ENCODE results near the gene TRERF1.

Gene TRERF1

GRCh38 chr6:42341771-42342553 lies 109.8 kb downstream of the TRERF1 start:
- Histone ChIP-seq H3K9me3 (ENCODE audit: control insufficient read depth in 2 of 2, low read length in 2 of 2) (no peaks in the 10 kb centered on the region), H3K9ac (ENCODE audit: low read depth in 1 of 2, low read length in 2 of 2) (no peak overlapping the region), H3K4me1 (ENCODE audit: control insufficient read depth in 2 of 2, insufficient read depth in 2 of 2, low read length in 2 of 2) (no peaks in the 10 kb centered on the region), H3K27me3 (ENCODE audit: control insufficient read depth in 2 of 2, insufficient read depth in 2 of 2, low read length in 2 of 2) (no peaks in the 10 kb centered on the region), H3K4me3 (ENCODE audit: low read length in 2 of 2) (no peak overlapping the region), H3K36me3 (ENCODE audit: control insufficient read depth in 2 of 2, insufficient read depth in 2 of 2, low read length in 2 of 2) (no peaks in the 10 kb centered on the region), H3K27ac (ENCODE audit: low read depth in 2 of 2, low read length in 2 of 2) (no peak overlapping the region)

GRCh38 chr6:42341221-42341620 lies 110.5 kb downstream of the TRERF1 start:
- no peak overlapping the region for H3K9ac ChIP-seq (ENCODE audit: low read depth in 1 of 2, low read length in 2 of 2)
- no peaks in the 10 kb centered on the region for H3K27me3 ChIP-seq (ENCODE audit: control insufficient read depth in 2 of 2, insufficient read depth in 2 of 2, low read length in 2 of 2)
- H3K27ac ChIP-seq (ENCODE audit: low read depth in 2 of 2, low read length in 2 of 2), result no peak overlapping the region
- H3K9me3 ChIP-seq (ENCODE audit: control insufficient read depth in 2 of 2, low read length in 2 of 2), result no peaks in the 10 kb centered on the region
- H3K4me3 ChIP-seq (ENCODE audit: low read length in 2 of 2), result no peak overlapping the region
- no peaks in the 10 kb centered on the region for H3K4me1 ChIP-seq (ENCODE audit: control insufficient read depth in 2 of 2, insufficient read depth in 2 of 2, low read length in 2 of 2)
- no peaks in the 10 kb centered on the region for H3K36me3 ChIP-seq (ENCODE audit: control insufficient read depth in 2 of 2, insufficient read depth in 2 of 2, low read length in 2 of 2)

- no peaks in the 10 kb centered on the region for H3K9me3 ChIP-seq (ENCODE audit: control insufficient read depth in 2 of 2, low read length in 2 of 2)
- H3K27ac ChIP-seq (ENCODE audit: low read depth in 2 of 2, low read length in 2 of 2), result no peak overlapping the region
- H3K27me3 ChIP-seq (ENCODE audit: control insufficient read depth in 2 of 2, insufficient read depth in 2 of 2, low read length in 2 of 2), result no peaks in the 10 kb centered on the region
- H3K9ac ChIP-seq (ENCODE audit: low read depth in 1 of 2, low read length in 2 of 2), result no peak overlapping the region
- H3K4me1 ChIP-seq (ENCODE audit: control insufficient read depth in 2 of 2, insufficient read depth in 2 of 2, low read length in 2 of 2), result no peaks in the 10 kb centered on the region
- no peaks in the 10 kb centered on the region for H3K36me3 ChIP-seq (ENCODE audit: control insufficient read depth in 2 of 2, insufficient read depth in 2 of 2, low read length in 2 of 2)
- H3K4me3 ChIP-seq (ENCODE audit: low read length in 2 of 2), result no peak overlapping the region
Measured at GRCh38 chr6:42340511-42340910, 111.2 kb downstream of the TRERF1 start.

GRCh38 chr6:42339991-42340401 lies 111.7 kb downstream of the TRERF1 start:
- H3K9me3 ChIP-seq (ENCODE audit: control insufficient read depth in 2 of 2, low read length in 2 of 2), result no peaks in the 10 kb centered on the region
- H3K36me3 ChIP-seq (ENCODE audit: control insufficient read depth in 2 of 2, insufficient read depth in 2 of 2, low read length in 2 of 2), result no peaks in the 10 kb centered on the region
- H3K9ac ChIP-seq (ENCODE audit: low read depth in 1 of 2, low read length in 2 of 2), result no peak overlapping the region
- H3K4me3 ChIP-seq (ENCODE audit: low read length in 2 of 2), result no peak overlapping the region
- no peaks in the 10 kb centered on the region for H3K27me3 ChIP-seq (ENCODE audit: control insufficient read depth in 2 of 2, insufficient read depth in 2 of 2, low read length in 2 of 2)
- no peaks in the 10 kb centered on the region for H3K4me1 ChIP-seq (ENCODE audit: control insufficient read depth in 2 of 2, insufficient read depth in 2 of 2, low read length in 2 of 2)
- no peak overlapping the region for H3K27ac ChIP-seq (ENCODE audit: low read depth in 2 of 2, low read length in 2 of 2)

- H3K36me3 ChIP-seq (ENCODE audit: control insufficient read depth in 2 of 2, insufficient read depth in 2 of 2, low read length in 2 of 2), result no peaks in the 10 kb centered on the region
- no peaks in the 10 kb centered on the region for H3K27me3 ChIP-seq (ENCODE audit: control insufficient read depth in 2 of 2, insufficient read depth in 2 of 2, low read length in 2 of 2)
- no peak overlapping the region for H3K9ac ChIP-seq (ENCODE audit: low read depth in 1 of 2, low read length in 2 of 2)
- H3K4me3 ChIP-seq (ENCODE audit: low read length in 2 of 2), result no peak overlapping the region
- no peaks in the 10 kb centered on the region for H3K4me1 ChIP-seq (ENCODE audit: control insufficient read depth in 2 of 2, insufficient read depth in 2 of 2, low read length in 2 of 2)
- H3K27ac ChIP-seq (ENCODE audit: low read depth in 2 of 2, low read length in 2 of 2), result no peak overlapping the region
- H3K9me3 ChIP-seq (ENCODE audit: control insufficient read depth in 2 of 2, low read length in 2 of 2), result no peaks in the 10 kb centered on the region
Measured at GRCh38 chr6:42338744-42339222, 112.9 kb downstream of the TRERF1 start.

- Histone ChIP-seq H3K9me3 (ENCODE audit: control insufficient read depth in 2 of 2, low read length in 2 of 2) (no peaks in the 10 kb centered on the region), H3K9ac (ENCODE audit: low read depth in 1 of 2, low read length in 2 of 2) (no peak overlapping the region), H3K4me3 (ENCODE audit: low read length in 2 of 2) (no peak overlapping the region), H3K27ac (ENCODE audit: low read depth in 2 of 2, low read length in 2 of 2) (peak overlapping the region in 1 of 2 donors; percentile 4), H3K4me1 (ENCODE audit: control insufficient read depth in 2 of 2, insufficient read depth in 2 of 2, low read length in 2 of 2) (no peaks in the 10 kb centered on the region), H3K36me3 (ENCODE audit: control insufficient read depth in 2 of 2, insufficient read depth in 2 of 2, low read length in 2 of 2) (no peaks in the 10 kb centered on the region), H3K27me3 (ENCODE audit: control insufficient read depth in 2 of 2, insufficient read depth in 2 of 2, low read length in 2 of 2) (no peaks in the 10 kb centered on the region)
Measured at GRCh38 chr6:42337985-42338743, 113.6 kb downstream of the TRERF1 start.

GRCh38 chr6:42336431-42336830 lies 115.3 kb downstream of the TRERF1 start:
- Histone ChIP-seq H3K36me3 (ENCODE audit: control insufficient read depth in 2 of 2, insufficient read depth in 2 of 2, low read length in 2 of 2) (no peaks in the 10 kb centered on the region), H3K9ac (ENCODE audit: low read depth in 1 of 2, low read length in 2 of 2) (no peak overlapping the region), H3K4me1 (ENCODE audit: control insufficient read depth in 2 of 2, insufficient read depth in 2 of 2, low read length in 2 of 2) (no peaks in the 10 kb centered on the region), H3K9me3 (ENCODE audit: control insufficient read depth in 2 of 2, low read length in 2 of 2) (no peaks in the 10 kb centered on the region), H3K4me3 (ENCODE audit: low read length in 2 of 2) (no peak overlapping the region), H3K27me3 (ENCODE audit: control insufficient read depth in 2 of 2, insufficient read depth in 2 of 2, low read length in 2 of 2) (no peaks in the 10 kb centered on the region), H3K27ac (ENCODE audit: low read depth in 2 of 2, low read length in 2 of 2) (no peak overlapping the region)

- H3K9me3 ChIP-seq (ENCODE audit: control insufficient read depth in 2 of 2, low read length in 2 of 2), result no peaks in the 10 kb centered on the region
Measured at GRCh38 chr6:42335896-42336295, 115.8 kb downstream of the TRERF1 start.

GRCh38 chr6:42334870-42335269 lies 116.9 kb downstream of the TRERF1 start:
- Histone ChIP-seq H3K4me1 (ENCODE audit: control insufficient read depth in 2 of 2, insufficient read depth in 2 of 2, low read length in 2 of 2) (no peaks in the 10 kb centered on the region), H3K27ac (ENCODE audit: low read depth in 2 of 2, low read length in 2 of 2) (no peak overlapping the region), H3K36me3 (ENCODE audit: control insufficient read depth in 2 of 2, insufficient read depth in 2 of 2, low read length in 2 of 2) (no peaks in the 10 kb centered on the region), H3K4me3 (ENCODE audit: low read length in 2 of 2) (no peak overlapping the region), H3K9ac (ENCODE audit: low read depth in 1 of 2, low read length in 2 of 2) (no peak overlapping the region), H3K27me3 (ENCODE audit: control insufficient read depth in 2 of 2, insufficient read depth in 2 of 2, low read length in 2 of 2) (no peaks in the 10 kb centered on the region), H3K9me3 (ENCODE audit: control insufficient read depth in 2 of 2, low read length in 2 of 2) (no peaks in the 10 kb centered on the region)

More at GRCh38 chr6:42335896-42336295, 115.8 kb downstream of the TRERF1 start:
- Histone ChIP-seq H3K9ac (ENCODE audit: low read depth in 1 of 2, low read length in 2 of 2) (no peak overlapping the region), H3K4me3 (ENCODE audit: low read length in 2 of 2) (no peak overlapping the region), H3K27ac (ENCODE audit: low read depth in 2 of 2, low read length in 2 of 2) (no peak overlapping the region), H3K36me3 (ENCODE audit: control insufficient read depth in 2 of 2, insufficient read depth in 2 of 2, low read length in 2 of 2) (no peaks in the 10 kb centered on the region), H3K4me1 (ENCODE audit: control insufficient read depth in 2 of 2, insufficient read depth in 2 of 2, low read length in 2 of 2) (no peaks in the 10 kb centered on the region), H3K27me3 (ENCODE audit: control insufficient read depth in 2 of 2, insufficient read depth in 2 of 2, low read length in 2 of 2) (no peaks in the 10 kb centered on the region)

- Histone ChIP-seq H3K4me3 (ENCODE audit: low read length in 2 of 2) (no peak overlapping the region), H3K36me3 (ENCODE audit: control insufficient read depth in 2 of 2, insufficient read depth in 2 of 2, low read length in 2 of 2) (no peaks in the 10 kb centered on the region), H3K27me3 (ENCODE audit: control insufficient read depth in 2 of 2, insufficient read depth in 2 of 2, low read length in 2 of 2) (no peaks in the 10 kb centered on the region), H3K9me3 (ENCODE audit: control insufficient read depth in 2 of 2, low read length in 2 of 2) (no peaks in the 10 kb centered on the region), H3K27ac (ENCODE audit: low read depth in 2 of 2, low read length in 2 of 2) (no peak overlapping the region), H3K4me1 (ENCODE audit: control insufficient read depth in 2 of 2, insufficient read depth in 2 of 2, low read length in 2 of 2) (no peaks in the 10 kb centered on the region), H3K9ac (ENCODE audit: low read depth in 1 of 2, low read length in 2 of 2) (no peak overlapping the region)
Measured at GRCh38 chr6:42333612-42334011, 118.1 kb downstream of the TRERF1 start.
